Naive thymus-derived CD4-positive, alpha-beta T cell (primary cell): ENCODE data around the gene NEURL4. TPM values are rescaled to one million over a fixed set of nuclear protein-coding genes. Genes with fewer than 3 reads are reported as not detected.

Experiments used
- ATAC-seq: fragments of 150-1000 bp; cut with Tn5 transposase; 2 replicates; pipeline ENCODE4 v1.10.0; 2021; ENCODE audit warnings: mild to moderate bottlenecking, moderate library complexity
- CTCF ChIA-PET: fragments of 350-600 bp; sonication (Branson Sonifier 250); formaldehyde crosslinking; loops from one replicate; lab custom pipeline; 2021; ENCODE audit warnings: antibody characterized with exemption; lab: Charles Lee
- POLR2A ChIA-PET: fragments of 350-600 bp; sonication (Branson Sonifier 250); formaldehyde crosslinking; loops from one replicate; lab custom pipeline; 2021; ENCODE audit warnings: antibody characterized with exemption, inconsistent platforms; lab: Charles Lee
- DNase-seq, 9 donors: peaks; one replicate each; pipeline versions ENCODE4 v3.0.0 to v3.0.0-alpha.2; 2020 to 2022; ENCODE audit warnings: mixed read lengths in 1 of 9
- H3K27ac ChIP-seq: one replicate; pipeline ENCODE4 v1.7.0; 2013; ENCODE audit warnings: mild to moderate bottlenecking, low read depth, low read length, moderate library complexity
- H3K27me3 ChIP-seq, 2 donors: one replicate each; pipeline ENCODE4 v1.7.0; 2013; ENCODE audit warnings: low read length in 2 of 2, mild to moderate bottlenecking in 2 of 2, moderate library complexity in 2 of 2; ENCODE audit not compliant: control insufficient read depth in 2 of 2, insufficient read depth in 2 of 2
- H3K36me3 ChIP-seq, 3 experiments: 1 replicate in 2 of 3; 2 replicates in 1 of 3; pipeline ENCODE4 v1.7.0; 2013; ENCODE audit warnings: low read length in 3 of 3, mild to moderate bottlenecking in 3 of 3, moderate library complexity in 1 of 3; ENCODE audit not compliant: insufficient read depth in 3 of 3, control insufficient read depth in 2 of 3
- H3K4me1 ChIP-seq, 2 donors: one replicate each; pipeline ENCODE4 v1.7.0; 2013; ENCODE audit warnings: low read length in 2 of 2, mild to moderate bottlenecking in 2 of 2, moderate library complexity in 1 of 2; ENCODE audit not compliant: control insufficient read depth in 2 of 2, insufficient read depth in 2 of 2
- H3K4me3 ChIP-seq: 2 replicates; pipeline ENCODE4 v1.7.0; 2013; ENCODE audit warnings: mild to moderate bottlenecking, low read length
- H3K9me3 ChIP-seq, 3 experiments: 1 replicate in 2 of 3; 2 replicates in 1 of 3; pipeline ENCODE4 v1.7.0; 2013; ENCODE audit warnings: low read length in 3 of 3; ENCODE audit not compliant: control insufficient read depth in 2 of 3
- H3K27ac Mint-ChIP-seq, 9 donors: one replicate each; pipeline ENCODE4 v1.8.0; 2020 to 2022; ENCODE audit warnings: mixed read lengths in 9 of 9, mild to moderate bottlenecking in 8 of 9, moderate library complexity in 5 of 9, inconsistent platforms in 2 of 9
- H3K27me3 Mint-ChIP-seq, 5 donors: one replicate each; pipeline ENCODE4 v1.8.0; 2021 to 2022; ENCODE audit warnings: mixed read lengths in 5 of 5, mild to moderate bottlenecking in 1 of 5
- H3K36me3 Mint-ChIP-seq, 5 donors: one replicate each; pipeline ENCODE4 v1.8.0; 2020 to 2022; ENCODE audit warnings: mixed read lengths in 5 of 5, mild to moderate bottlenecking in 3 of 5, inconsistent platforms in 1 of 5
- H3K4me1 Mint-ChIP-seq, 7 donors: one replicate each; pipeline ENCODE4 v1.8.0; 2020 to 2022; ENCODE audit warnings: mixed read lengths in 7 of 7, mild to moderate bottlenecking in 3 of 7, inconsistent platforms in 1 of 7
- H3K4me3 Mint-ChIP-seq, 10 donors: one replicate each; pipeline ENCODE4 v1.8.0; 2020 to 2022; ENCODE audit warnings: mild to moderate bottlenecking in 10 of 10, mixed read lengths in 10 of 10, moderate library complexity in 6 of 10, inconsistent platforms in 2 of 10
- H3K9me3 Mint-ChIP-seq, 11 donors: one replicate each; pipeline ENCODE4 v1.8.0; 2020 to 2022; ENCODE audit warnings: mixed read lengths in 11 of 11, mild to moderate bottlenecking in 4 of 11, inconsistent platforms in 1 of 11, moderate library complexity in 1 of 11
- intact Hi-C, 2 donors: fragments of 100-400 bp; cut with micrococcal nuclease; formaldehyde crosslinking; loops; one replicate each; pipeline ENCODE4 v1.15.1; 2023
- polyA plus RNA-seq, 2 donors: library from polyadenylated mRNA; unstranded; fragments of 300-500 nt; fragmentation: Illumina TruSeq; gene quantifications; one replicate each; pipeline ENCODE4 v1.2.3, GENCODE V29; 2021
- total RNA-seq, 6 experiments: library from RNA in 5 of 6; stranded (reverse) in 5 of 6; gene quantifications; 1 replicate in 5 of 6; 2 replicates in 1 of 6; pipeline ENCODE4 v1.2.3 and lab custom pipeline; 2021 to 2026

NEURL4 gene
- total and polyA plus RNA-seq, 7 experiments from 2014 or later = 1.1 to 92.6 (median 50.0) TPM

DNA sequence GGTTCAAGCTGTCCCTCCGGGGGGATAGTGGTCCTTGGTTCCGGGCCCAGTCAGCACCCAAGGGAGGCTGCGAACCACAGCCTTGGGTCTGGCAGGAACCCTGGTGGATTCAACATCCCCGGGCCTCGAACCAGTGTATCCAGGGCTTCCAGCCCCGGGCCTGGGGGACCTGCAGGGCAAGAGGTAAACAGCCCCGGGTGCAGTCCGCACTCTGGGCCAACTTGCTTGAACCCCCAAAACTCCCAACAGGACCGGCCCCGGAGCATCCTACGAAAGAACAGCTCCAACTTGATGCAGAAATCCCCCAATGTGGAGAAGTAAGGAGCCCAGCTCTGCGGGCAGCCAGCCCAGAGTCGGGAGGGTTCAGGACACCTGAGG, 1.5 kb upstream of the NEURL4 start:
- H3K9me3 Mint-ChIP-seq = peaks cover 0 to 6% (median 0%) of the 10 kb centered on the region in 11 donors
- DNase-seq (no peak), ATAC-seq (no peak)
- peaks cover 0 to 6% (median 0%) of the 10 kb centered on the region in 5 donors for H3K36me3 Mint-ChIP-seq
- Histone ChIP-seq H3K9me3 (no peaks in the 10 kb centered on the region), H3K4me3 (peak overlapping the region; percentile 95), H3K4me1 (peaks cover 20 to 46% of the 10 kb centered on the region in 2 donors), H3K27ac (peak overlapping the region; percentile 88), H3K36me3 (peaks cover 0 to 19% (median 0%) of the 10 kb centered on the region in 3 experiments), H3K27me3 (no peaks in the 10 kb centered on the region)
- intact Hi-C loops = no loop called here
- H3K4me1 Mint-ChIP-seq = peaks cover 39 to 72% (median 56%) of the 10 kb centered on the region in 7 donors
- peak overlapping the region in 7 of 10 donors; percentile 89 to 100 (median 96) for H3K4me3 Mint-ChIP-seq
- H3K27me3 Mint-ChIP-seq = no peaks in the 10 kb centered on the region
- CTCF ChIA-PET = interaction anchor here (1.4 to 2.8 kb wide), 2 partner anchors 14 to 25 kb away, joined by 5 to 11 read pairs; partner anchors contain the start of gene TMEM95
- peak overlapping the region in 7 of 9 donors; percentile 8 to 99 (median 95) for H3K27ac Mint-ChIP-seq
- POLR2A ChIA-PET = interaction anchor here (1.0 to 22.8 kb wide), 6 partner anchors 10 to 25 kb away, joined by 5 to 336 read pairs (median 12); partner anchors contain the start of genes EIF5A and GPS2

GRCh38 chr17:7329997-7330637, 982 bp upstream of the NEURL4 start:
- Histone ChIP-seq H3K9me3 (no peaks in the 10 kb centered on the region), H3K36me3 (peaks cover 0 to 24% (median 0%) of the 10 kb centered on the region in 3 experiments), H3K27me3 (no peaks in the 10 kb centered on the region), H3K4me1 (peaks cover 15 to 41% of the 10 kb centered on the region in 2 donors), H3K27ac (peak overlapping the region; percentile 88), H3K4me3 (peak overlapping the region; percentile 95)
- CTCF ChIA-PET = interaction anchor here (0.6 to 2.8 kb wide), 14 partner anchors 10 to 245 kb away, joined by 3 to 11 read pairs (median 4); partner anchors contain the start of gene TMEM95
- peak overlapping the region; percentile 89 to 100 (median 96) for H3K4me3 Mint-ChIP-seq
- H3K36me3 Mint-ChIP-seq = peaks cover 0 to 6% (median 0%) of the 10 kb centered on the region in 5 donors
- no peaks in the 10 kb centered on the region for H3K27me3 Mint-ChIP-seq
- H3K4me1 Mint-ChIP-seq = peaks cover 34 to 67% (median 51%) of the 10 kb centered on the region in 7 donors
- peak overlapping the region; percentile 93 to 99 (median 97) for H3K27ac Mint-ChIP-seq
- peak; percentile 76 for ATAC-seq
- peak in 6 of 9 donors; percentile 60 to 87 (median 84) for DNase-seq
- POLR2A ChIA-PET = interaction anchor here (0.6 to 22.8 kb wide), 26 partner anchors 9 to 357 kb away, joined by 3 to 336 read pairs (median 6); partner anchors contain the start of genes EIF5A, GPS2, MPDU1 and POLR2A
- peaks cover 0 to 6% (median 0%) of the 10 kb centered on the region in 11 donors for H3K9me3 Mint-ChIP-seq
- intact Hi-C loops = loop anchor here (1.0 to 5.0 kb wide), 10 partner anchors 7 to 357 kb away; partner anchors contain the start of genes EIF5A (in 2 of the 2), GPS2 (in 2 of the 2), TMEM102 (in 2 of the 2) and PHF23 (in 1 of the 2)

DNA sequence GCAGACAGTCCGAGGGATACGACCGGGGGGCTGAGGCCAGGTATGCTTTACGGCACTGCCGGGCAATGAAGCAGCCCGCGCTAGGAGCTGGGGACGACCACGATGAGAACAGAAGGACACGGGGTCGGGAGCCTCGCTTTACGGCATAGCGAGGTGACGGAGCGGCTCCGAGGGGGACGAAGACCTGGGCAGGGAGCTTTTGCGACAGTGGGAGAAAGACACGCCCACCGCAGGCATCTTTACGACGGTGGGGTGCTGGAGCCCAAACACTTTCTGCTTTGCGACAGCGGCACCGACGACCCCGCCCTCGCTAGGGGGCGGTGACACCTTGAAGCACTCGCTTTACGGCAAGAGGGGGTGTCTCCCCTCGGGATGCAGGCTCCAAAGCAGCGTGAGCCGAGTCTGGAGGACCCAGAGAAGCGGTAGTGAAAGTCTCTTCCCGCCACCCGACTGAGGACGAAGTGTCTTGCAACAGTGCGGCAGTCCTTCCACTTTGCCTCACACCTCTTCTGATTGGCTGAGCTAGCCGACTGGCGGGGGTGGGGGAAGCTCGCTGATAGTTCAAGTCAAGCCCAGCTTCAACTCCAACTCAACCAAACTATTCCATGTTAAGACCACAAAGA, 350 bp upstream of the NEURL4 start:
- DNase-seq (peak; percentile 84 to 98 (median 98)), ATAC-seq (peak; percentile 91)
- H3K27ac Mint-ChIP-seq = peak overlapping the region; percentile 93 to 99 (median 97)
- Histone ChIP-seq H3K4me1 (peaks cover 15 to 36% of the 10 kb centered on the region in 2 donors), H3K27ac (peak overlapping the region; percentile 88), H3K9me3 (no peaks in the 10 kb centered on the region), H3K27me3 (no peaks in the 10 kb centered on the region), H3K36me3 (peaks cover 0 to 30% (median 0%) of the 10 kb centered on the region in 3 experiments), H3K4me3 (peak overlapping the region; percentile 95)
- H3K27me3 Mint-ChIP-seq = no peaks in the 10 kb centered on the region
- H3K4me1 Mint-ChIP-seq = peaks cover 29 to 61% (median 44%) of the 10 kb centered on the region in 7 donors
- H3K36me3 Mint-ChIP-seq = peaks cover 0 to 6% (median 0%) of the 10 kb centered on the region in 5 donors
- H3K4me3 Mint-ChIP-seq = peak overlapping the region; percentile 89 to 100 (median 96)
- intact Hi-C loops = loop anchor here (1.0 to 5.0 kb wide), 10 partner anchors 8 to 358 kb away; partner anchors contain the start of genes EIF5A (in 2 of the 2), GPS2 (in 2 of the 2), TMEM102 (in 2 of the 2) and PHF23 (in 1 of the 2)
- ChIA-PET CTCF (interaction anchor here (0.6 to 2.8 kb wide), 14 partner anchors 9 to 246 kb away, joined by 3 to 11 read pairs (median 4); partner anchors contain the start of gene TMEM95), POLR2A (interaction anchor here (0.6 to 22.8 kb wide), 27 partner anchors 9 to 357 kb away, joined by 3 to 336 read pairs (median 5); partner anchors contain the start of genes EIF5A, GPS2, MPDU1 and POLR2A)
- peaks cover 0 to 6% (median 0%) of the 10 kb centered on the region in 11 donors for H3K9me3 Mint-ChIP-seq

DNA sequence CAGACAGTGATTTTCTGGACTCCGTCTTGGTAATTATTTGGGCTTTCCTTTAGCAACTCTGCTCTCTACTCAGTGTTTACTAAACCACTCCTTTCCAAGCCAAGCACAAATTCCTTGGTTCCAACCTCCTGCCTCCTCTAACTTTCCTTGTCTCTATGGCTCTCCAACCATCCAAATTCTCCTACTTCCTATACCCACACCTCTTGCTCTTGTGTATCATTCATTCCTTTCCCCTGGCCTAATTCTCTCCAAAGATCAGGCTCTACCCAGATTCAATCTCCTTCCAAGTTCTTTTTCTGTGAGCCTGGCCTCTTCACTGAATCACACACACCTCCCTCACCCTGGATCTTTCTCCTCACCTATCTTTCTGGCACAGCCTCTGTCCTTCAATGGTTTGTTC, 1.1 kb downstream of the NEURL4 start:
- CTCF ChIA-PET = interaction anchor here (1.9 to 2.8 kb wide), 4 partner anchors 8 to 108 kb away, joined by 5 to 16 read pairs (median 11); partner anchors contain the start of genes ACAP1 and TMEM95
- Mint-ChIP-seq H3K4me3 (peak overlapping the region; percentile 67 to 100 (median 90)), H3K4me1 (peaks cover 18 to 61% (median 38%) of the 10 kb centered on the region in 7 donors), H3K36me3 (peaks cover 0 to 7% (median 3%) of the 10 kb centered on the region in 5 donors), H3K9me3 (peaks cover 0 to 6% (median 0%) of the 10 kb centered on the region in 11 donors), H3K27me3 (no peaks in the 10 kb centered on the region), H3K27ac (peak overlapping the region; percentile 78 to 99 (median 95))
- no peak for ATAC-seq
- intact Hi-C loops = loop anchor here (2.0 to 5.0 kb wide), 2 partner anchors 23 to 359 kb away; partner anchors contain the start of genes TP53 (in 1 of the 2) and WRAP53 (in 1 of the 2)
- POLR2A ChIA-PET = interaction anchor here (1.6 to 22.8 kb wide), 4 partner anchors 9 to 23 kb away, joined by 9 to 336 read pairs (median 13); partner anchors contain the start of genes ACAP1, EIF5A and GPS2
- Histone ChIP-seq H3K27me3 (no peaks in the 10 kb centered on the region), H3K4me1 (peaks cover 15 to 27% of the 10 kb centered on the region in 2 donors), H3K36me3 (peaks cover 1 to 45% (median 7%) of the 10 kb centered on the region in 3 experiments), H3K9me3 (no peaks in the 10 kb centered on the region), H3K27ac (peak overlapping the region; percentile 88), H3K4me3 (no peak overlapping the region)
- DNase-seq = no peak

DNA sequence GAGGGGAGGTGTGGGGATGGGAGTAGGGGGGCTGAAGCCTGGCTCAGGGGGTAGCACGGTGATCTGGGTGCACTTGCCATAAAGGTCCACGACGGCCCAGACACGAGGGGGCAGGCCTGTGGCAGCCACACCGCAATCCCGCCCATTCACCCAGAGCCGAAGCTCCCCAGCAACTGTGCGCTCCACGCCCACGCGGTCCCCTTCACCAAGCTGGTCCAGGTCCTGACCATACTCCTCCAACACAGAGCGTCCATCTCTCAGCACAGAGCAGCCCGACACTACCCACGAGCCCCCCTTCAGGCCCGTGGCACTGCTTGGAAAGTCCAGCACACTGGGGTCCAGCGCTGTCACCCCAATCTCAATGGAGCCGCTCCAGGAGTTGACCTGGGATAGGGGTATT, 1.6 kb downstream of the NEURL4 start:
- intact Hi-C loops = loop anchor here in 1 of 2 donors (5.0 kb wide), 1 partner anchor 360 kb away; the partner anchor contains the start of genes TP53 and WRAP53
- Mint-ChIP-seq H3K27ac (peak overlapping the region in 2 of 9 donors; percentile 43 to 93), H3K9me3 (peaks cover 0 to 6% (median 0%) of the 10 kb centered on the region in 11 donors), H3K4me3 (peak overlapping the region in 4 of 10 donors; percentile 17 to 74 (median 35)), H3K27me3 (no peaks in the 10 kb centered on the region), H3K36me3 (peaks cover 0 to 11% (median 3%) of the 10 kb centered on the region in 5 donors), H3K4me1 (peaks cover 14 to 56% (median 33%) of the 10 kb centered on the region in 7 donors)
- CTCF ChIA-PET = interaction anchor here (1.1 to 2.6 kb wide), 3 partner anchors 9 to 21 kb away, joined by 3 to 16 read pairs (median 5); partner anchors contain the start of gene ACAP1
- Histone ChIP-seq H3K4me3 (no peak overlapping the region), H3K27ac (peak overlapping the region; percentile 88), H3K9me3 (no peaks in the 10 kb centered on the region), H3K36me3 (peaks cover 6 to 50% (median 12%) of the 10 kb centered on the region in 3 experiments), H3K4me1 (peaks cover 15 to 26% of the 10 kb centered on the region in 2 donors), H3K27me3 (no peaks in the 10 kb centered on the region)
- POLR2A ChIA-PET = interaction anchor here (1.6 to 22.8 kb wide), 2 partner anchors 9 to 14 kb away, joined by 9 to 336 read pairs; partner anchors contain the start of genes ACAP1, EIF5A and GPS2
- ATAC-seq = no peak
- no peak for DNase-seq
